Kidney epithelial cell (primary cell): ENCODE measurements around the gene TTI1. TPM values are rescaled to one million over a fixed set of nuclear protein-coding genes. Genes with fewer than 3 reads are reported as not detected.

ENCODE experiments used
- DNase-seq: peaks from one replicate; pipeline ENCODE4 v3.0.0-alpha.2; 2010; ENCODE audit warnings: low read depth
- H3K27me3 ChIP-seq: 2 replicates; pipeline ENCODE4 v1.6.0; 2011; ENCODE audit warnings: low read length; ENCODE audit not compliant: control insufficient read depth, insufficient read depth
- H3K36me3 ChIP-seq: 2 replicates; pipeline ENCODE4 v1.5.1; 2011; ENCODE audit warnings: low read length; ENCODE audit not compliant: control insufficient read depth, insufficient read depth
- H3K4me3 ChIP-seq: 2 replicates; pipeline ENCODE4 v1.5.1; 2011; ENCODE audit warnings: low read depth, mild to moderate bottlenecking, control low read depth, low read length
- total RNA-seq: library from RNA; depleted of rRNA; stranded (reverse); fragments of >200 nt; gene quantifications from 2 replicates; pipeline ENCODE4 v1.2.3, GENCODE V29; 2015
- TF ChIP-seq, protein P1 (sequence below): IDR thresholded peaks from 2 replicates; pipeline ENCODE4 v1.5.1; 2011; ENCODE audit warnings: mild to moderate bottlenecking, moderate library complexity, low read length, control low read depth, inconsistent platforms; ENCODE audit not compliant: insufficient read depth, poor library complexity, severe bottlenecking

TTI1 gene
- total RNA-seq, 1 donor from 2014 or later: 18.8 TPM

DNA sequence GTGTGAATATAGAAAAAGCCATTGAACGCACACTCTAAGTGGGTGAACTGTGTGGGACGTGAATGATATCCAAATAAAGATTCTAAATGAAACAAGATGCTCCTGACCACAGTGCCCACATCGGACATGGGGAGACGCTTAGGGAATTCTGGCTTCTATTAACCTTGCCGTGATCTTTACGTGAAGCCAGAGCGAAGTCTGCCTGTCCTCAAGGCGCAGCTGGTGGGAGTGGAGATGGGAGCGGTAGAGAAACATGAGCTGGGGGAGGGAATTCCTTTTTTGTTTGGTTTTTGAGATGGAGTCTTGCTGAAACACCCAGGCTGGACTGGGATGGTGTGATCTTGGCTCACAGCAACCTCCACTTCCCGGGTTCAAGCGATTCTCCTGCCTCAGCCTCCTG is 84.3 kb downstream of the TTI1 start:
- no peak for DNase-seq
- Histone ChIP-seq H3K4me3 (no peak overlapping the region), H3K36me3 (no peaks in the 10 kb centered on the region), H3K27me3 (no peaks in the 10 kb centered on the region)
- TF ChIP-seq, protein P1, sequence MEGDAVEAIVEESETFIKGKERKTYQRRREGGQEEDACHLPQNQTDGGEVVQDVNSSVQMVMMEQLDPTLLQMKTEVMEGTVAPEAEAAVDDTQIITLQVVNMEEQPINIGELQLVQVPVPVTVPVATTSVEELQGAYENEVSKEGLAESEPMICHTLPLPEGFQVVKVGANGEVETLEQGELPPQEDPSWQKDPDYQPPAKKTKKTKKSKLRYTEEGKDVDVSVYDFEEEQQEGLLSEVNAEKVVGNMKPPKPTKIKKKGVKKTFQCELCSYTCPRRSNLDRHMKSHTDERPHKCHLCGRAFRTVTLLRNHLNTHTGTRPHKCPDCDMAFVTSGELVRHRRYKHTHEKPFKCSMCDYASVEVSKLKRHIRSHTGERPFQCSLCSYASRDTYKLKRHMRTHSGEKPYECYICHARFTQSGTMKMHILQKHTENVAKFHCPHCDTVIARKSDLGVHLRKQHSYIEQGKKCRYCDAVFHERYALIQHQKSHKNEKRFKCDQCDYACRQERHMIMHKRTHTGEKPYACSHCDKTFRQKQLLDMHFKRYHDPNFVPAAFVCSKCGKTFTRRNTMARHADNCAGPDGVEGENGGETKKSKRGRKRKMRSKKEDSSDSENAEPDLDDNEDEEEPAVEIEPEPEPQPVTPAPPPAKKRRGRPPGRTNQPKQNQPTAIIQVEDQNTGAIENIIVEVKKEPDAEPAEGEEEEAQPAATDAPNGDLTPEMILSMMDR: no peak

DNA sequence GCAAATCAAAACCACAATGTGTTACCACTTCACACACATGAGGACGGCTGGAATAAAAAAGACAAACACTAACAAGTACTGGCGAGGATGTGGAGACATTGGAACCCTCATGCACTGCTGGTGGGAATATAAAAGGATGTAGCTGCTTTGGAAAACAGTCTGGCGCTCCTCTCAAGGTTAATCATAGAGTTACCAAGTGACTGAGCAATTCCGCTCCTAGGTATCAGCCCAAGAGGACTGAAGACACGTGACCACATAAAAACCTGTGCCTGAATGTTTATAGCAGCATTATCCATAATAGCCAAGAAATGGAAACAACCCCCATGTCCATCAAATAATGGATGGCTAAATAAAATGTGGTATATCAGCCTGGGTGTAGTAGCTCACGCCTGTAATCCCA is 85.3 kb downstream of the TTI1 start:
- TF ChIP-seq, protein P1: no peak
- Histone ChIP-seq H3K27me3 (no peaks in the 10 kb centered on the region), H3K36me3 (no peaks in the 10 kb centered on the region), H3K4me3 (no peak overlapping the region)
- DNase-seq: no peak

DNA sequence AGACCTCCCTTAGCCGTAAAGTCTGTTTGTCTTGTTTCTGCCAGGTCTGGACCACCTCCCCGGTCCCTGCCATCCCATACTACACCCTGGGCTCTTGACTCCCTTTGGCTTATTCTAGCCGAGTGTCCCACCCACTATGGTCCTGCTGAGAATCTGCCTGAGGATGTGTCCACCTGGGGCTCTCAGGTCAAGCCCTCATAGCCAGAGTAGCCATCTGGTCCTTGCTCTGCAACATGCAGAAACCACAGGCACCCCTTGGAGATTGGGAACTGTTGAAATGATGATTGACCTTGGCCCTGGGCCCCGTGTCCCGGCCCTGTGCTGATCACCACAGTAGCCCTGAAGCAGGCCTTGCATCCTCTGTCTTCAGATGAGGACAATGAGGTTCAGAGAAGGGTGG is 86.3 kb downstream of the TTI1 start:
- TF ChIP-seq, protein P1: no peak
- H3K36me3 ChIP-seq: no peaks in the 10 kb centered on the region
- no peaks in the 10 kb centered on the region for H3K27me3 ChIP-seq
- H3K4me3 ChIP-seq: no peak overlapping the region
- DNase-seq: no peak

DNA sequence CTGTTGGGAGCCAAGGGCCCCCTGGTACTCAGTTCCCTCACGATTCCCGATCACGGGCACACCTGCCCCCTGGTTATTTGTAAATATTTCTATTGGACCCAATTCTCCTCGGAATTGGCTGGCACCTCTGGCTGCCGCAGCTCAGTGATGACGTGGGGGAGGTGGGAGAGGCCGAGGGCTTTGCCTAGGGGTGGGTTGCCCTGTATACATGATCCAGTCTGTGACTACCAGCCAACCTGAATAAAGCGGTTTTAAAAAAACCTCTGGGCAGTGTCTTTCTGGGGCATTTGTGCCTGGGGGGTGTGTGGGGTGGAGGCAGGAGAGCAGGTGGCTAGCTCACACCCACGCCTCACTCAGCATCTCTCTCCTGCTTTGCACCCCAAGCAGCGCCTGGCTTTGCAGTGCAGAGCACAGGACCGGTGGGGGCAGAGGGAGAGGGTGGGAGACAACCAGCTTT is 88.1 kb downstream of the TTI1 start:
- Histone ChIP-seq H3K4me3 (no peak overlapping the region), H3K36me3 (no peaks in the 10 kb centered on the region), H3K27me3 (peaks cover 3% of the 10 kb centered on the region)
- TF ChIP-seq, protein P1: no peak
- DNase-seq: no peak

DNA sequence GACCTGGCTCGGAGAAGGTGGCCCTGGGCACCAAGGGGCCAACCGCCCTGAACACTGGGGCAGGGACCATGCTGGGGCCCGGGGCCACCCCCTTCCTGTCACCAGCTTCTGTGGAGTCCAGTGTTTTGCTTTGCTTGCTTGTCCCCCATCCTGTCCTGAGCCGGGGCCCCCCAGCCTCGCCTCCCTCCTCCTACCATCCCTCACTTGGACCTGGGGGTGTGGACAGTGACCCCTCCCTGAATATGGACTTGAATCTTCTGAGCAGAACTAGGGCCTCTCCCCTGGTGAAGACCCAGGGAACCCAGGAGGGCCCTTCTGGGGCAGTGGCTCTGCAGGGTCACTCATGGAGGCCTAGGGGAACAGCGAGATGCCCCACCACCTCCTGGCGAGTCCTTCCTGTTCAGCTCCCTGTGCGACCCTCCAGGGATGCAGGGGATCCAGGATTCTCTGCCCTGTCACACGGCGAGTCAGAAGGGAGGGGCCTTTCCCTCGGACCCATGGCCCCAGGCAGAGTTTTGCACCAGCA is 88.7 kb downstream of the TTI1 start:
- Histone ChIP-seq H3K4me3 (no peak overlapping the region), H3K36me3 (no peaks in the 10 kb centered on the region), H3K27me3 (peaks cover 3% of the 10 kb centered on the region)
- TF ChIP-seq, protein P1: no peak
- DNase-seq: no peak

DNA sequence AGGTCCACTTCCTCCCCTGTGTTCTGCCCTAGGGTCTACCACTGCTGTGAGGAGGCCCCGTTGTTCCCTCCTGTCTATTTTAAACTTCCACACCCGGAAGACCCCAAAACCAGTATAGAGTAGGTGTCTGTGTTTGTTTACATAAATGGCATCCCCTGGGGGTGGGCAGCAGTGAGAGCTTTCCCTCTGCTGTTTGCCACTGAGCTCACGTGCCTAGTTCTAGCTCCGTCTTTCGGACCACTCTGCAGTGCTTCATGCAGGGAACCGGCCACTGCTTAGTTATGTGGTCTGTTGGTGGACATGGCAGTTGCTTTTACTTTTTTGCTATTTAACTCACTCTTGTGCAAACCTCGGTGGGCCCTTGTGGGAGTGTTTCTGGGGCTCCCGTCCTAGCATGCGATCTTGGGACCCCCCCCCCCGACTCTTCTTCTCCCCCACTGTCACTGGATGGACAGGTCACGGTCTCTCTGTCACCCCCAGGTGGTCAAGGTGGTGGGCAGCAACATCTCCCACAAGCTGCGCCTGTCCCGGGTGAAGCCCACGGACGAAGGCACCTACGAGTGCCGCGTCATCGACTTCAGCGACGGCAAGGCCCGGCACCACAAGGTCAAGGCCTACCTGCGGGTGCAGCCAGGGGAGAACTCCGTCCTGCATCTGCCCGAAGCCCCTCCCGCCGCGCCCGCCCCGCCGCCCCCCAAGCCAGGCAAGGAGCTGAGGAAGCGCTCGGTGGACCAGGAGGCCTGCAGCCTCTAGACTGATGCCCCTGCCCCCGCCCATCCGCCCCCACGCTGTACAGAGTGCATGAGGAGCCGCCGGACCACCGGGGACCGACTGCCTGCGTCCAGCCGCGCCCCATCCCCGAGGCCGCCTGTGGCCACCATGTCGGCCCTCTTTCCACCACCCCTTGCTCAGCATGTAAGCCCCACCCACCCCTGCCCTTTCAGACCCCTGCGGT is 89.5 kb downstream of the TTI1 start:
- Histone ChIP-seq H3K36me3 (no peaks in the 10 kb centered on the region), H3K4me3 (no peak overlapping the region), H3K27me3 (peaks cover 3% of the 10 kb centered on the region)
- no peak for DNase-seq
- TF ChIP-seq, protein P1: no peak
